A549 (cell line): ENCODE measurements around the gene C2orf66. TPM values are rescaled to one million over a fixed set of nuclear protein-coding genes. Genes with fewer than 3 reads are reported as not detected.

Experiments
- ATAC-seq, 2 experiments: fragments of 200-7000 bp in 1 of 2; fragments of >200 bp in 1 of 2; cut with Nextera tagmentation in 1 of 2; cut with Tn5 transposase in 1 of 2; 3 replicates each; pipeline versions ENCODE4 v1.8.0 to v1.9.1; 2018 to 2020; ENCODE audit warnings: mild to moderate bottlenecking in 1 of 2, moderate library complexity in 1 of 2
- CTCF ChIA-PET: fragments of 300-600 bp; sonication (Branson Sonifier 250); formaldehyde crosslinking; extraction: SDS; loops from one replicate; lab custom pipeline; 2021; ENCODE audit warnings: antibody characterized with exemption, inconsistent platforms; lab: Yijun Ruan, JAX
- POLR2A ChIA-PET: fragments of 350-600 bp; formaldehyde crosslinking; extraction: SDS; loops from one replicate; lab custom pipeline; 2021; ENCODE audit warnings: antibody characterized with exemption, inconsistent platforms; lab: Yijun Ruan, JAX
- DNase-seq, 2 experiments: peaks; one replicate each; pipeline versions ENCODE4 v3.0.0 to v3.0.0-alpha.2; 2011 to 2016; ENCODE audit warnings: low read depth in 1 of 2, low spot score in 1 of 2
- FAIRE-seq: peaks from 2 replicates; lab custom pipeline; 2011; peaks lifted over from hg19 to GRCh38; lab: Jason Lieb, UNC
- H3K27ac ChIP-seq, 2 experiments: fragments of >200 bp; sonication (Bioruptor Twin); formaldehyde crosslinking; 3 replicates each; pipeline ENCODE4 v1.5.1; 2016 to 2017
- H3K4me1 ChIP-seq: fragments of >200 bp; sonication (Bioruptor Twin); formaldehyde crosslinking; 3 replicates; pipeline ENCODE4 v1.6.1; 2016
- H3K4me2 ChIP-seq: fragments of >200 bp; sonication (Bioruptor Twin); formaldehyde crosslinking; 3 replicates; pipeline ENCODE4 v1.6.1; 2016
- H3K4me3 ChIP-seq: fragments of >200 bp; sonication (Bioruptor Twin); formaldehyde crosslinking; 3 replicates; pipeline ENCODE4 v1.5.1; 2016
- H3K9me3 ChIP-seq: fragments of >200 bp; sonication (Bioruptor Twin); formaldehyde crosslinking; 3 replicates; pipeline ENCODE4 v1.6.1; 2016
- BCL3 ChIP-seq: fragments of >200 bp; sonication (Bioruptor Twin); formaldehyde crosslinking; IDR thresholded peaks from 3 replicates; pipeline ENCODE4 v1.6.1; 2016
- CBX8 ChIP-seq: fragments of 200-600 bp; sonication (generic); IDR thresholded peaks from 2 replicates; pipeline ENCODE4 v1.6.1; 2016
- CEBPB ChIP-seq, 2 experiments: fragments of >200 bp in 1 of 2; sonication (Bioruptor Twin) in 1 of 2; formaldehyde crosslinking in 1 of 2; IDR thresholded peaks; 2 replicates each; pipeline ENCODE4 v1.6.1; 2012 to 2016
- CHD2 ChIP-seq: fragments of 150-350 bp; IDR thresholded peaks from 2 replicates; pipeline ENCODE4 v1.6.1; 2014; ENCODE audit warnings: low read length; ENCODE audit not compliant: partially characterized antibody
- CHD4 ChIP-seq: fragments of 200-600 bp; sonication (generic); IDR thresholded peaks from 2 replicates; pipeline ENCODE4 v1.6.1; 2016; ENCODE audit warnings: antibody characterized with exemption, mild to moderate bottlenecking, borderline replicate concordance
- CTCF ChIP-seq: fragments of >200 bp; sonication (Bioruptor Twin); formaldehyde crosslinking; IDR thresholded peaks from 3 replicates; pipeline ENCODE4 v1.5.1; 2016
- E2F6 ChIP-seq: IDR thresholded peaks from 2 replicates; pipeline ENCODE4 v1.6.1; 2012; ENCODE audit warnings: low read depth, borderline replicate concordance
- EP300 ChIP-seq, 2 experiments: fragments of >200 bp; sonication (Bioruptor Twin); formaldehyde crosslinking; IDR thresholded peaks; 2 replicates in 1 of 2; 3 replicates in 1 of 2; pipeline ENCODE4 v1.6.1; 2016 to 2017
- FOXS1 ChIP-seq: fragments of 250-450 bp; sonication (Bioruptor Pico); IDR thresholded peaks from 2 replicates; pipeline ENCODE4 v1.5.0; 2020; ENCODE audit warnings: mild to moderate bottlenecking, moderate library complexity
- HES2 ChIP-seq: fragments of >200 bp; sonication (Bioruptor Twin); formaldehyde crosslinking; IDR thresholded peaks from 2 replicates; pipeline ENCODE4 v1.6.1; 2016
- HMGXB4 ChIP-seq: fragments of 250-450 bp; sonication (Bioruptor Pico); IDR thresholded peaks from 2 replicates; pipeline ENCODE4 v1.5.0; 2021; ENCODE audit warnings: mild to moderate bottlenecking, moderate library complexity, borderline replicate concordance
- HOXB13 ChIP-seq: fragments of 250-450 bp; sonication (Bioruptor Pico); IDR thresholded peaks from 2 replicates; pipeline ENCODE4 v1.5.0; 2020; ENCODE audit warnings: low read depth, mild to moderate bottlenecking, moderate library complexity
- JUNB ChIP-seq: fragments of >200 bp; sonication (Bioruptor Twin); formaldehyde crosslinking; IDR thresholded peaks from 2 replicates; pipeline ENCODE4 v1.6.1; 2016
- MAZ ChIP-seq: fragments of 150-350 bp; IDR thresholded peaks from 2 replicates; pipeline ENCODE4 v1.6.1; 2014; ENCODE audit warnings: antibody characterized with exemption, low read depth, low read length, borderline replicate concordance
- NPAS2 ChIP-seq: fragments of 250-450 bp; sonication (Bioruptor Pico); IDR thresholded peaks from 2 replicates; pipeline ENCODE4 v1.8.0; 2022; ENCODE audit warnings: mild to moderate bottlenecking, moderate library complexity, borderline replicate concordance
- NR3C1 ChIP-seq: fragments of >200 bp; sonication (Bioruptor Twin); formaldehyde crosslinking; IDR thresholded peaks from 3 replicates; pipeline ENCODE4 v1.6.1; 2017
- PHF8 ChIP-seq: fragments of 200-600 bp; sonication (generic); IDR thresholded peaks from 2 replicates; pipeline ENCODE4 v1.6.1; 2016; ENCODE audit warnings: low read depth, mild to moderate bottlenecking, antibody characterized with exemption, moderate library complexity, borderline replicate concordance
- RAD21 ChIP-seq, 2 experiments: fragments of >200 bp in 1 of 2; sonication (Bioruptor Twin) in 1 of 2; formaldehyde crosslinking in 1 of 2; IDR thresholded peaks in 1 of 2; conservative IDR thresholded peaks in 1 of 2; 2 replicates in 1 of 2; 3 replicates in 1 of 2; pipeline ENCODE4 v1.6.1; 2012 to 2018; ENCODE audit warnings: inconsistent platforms in 1 of 2
- SREBF2 ChIP-seq: fragments of 450-650 bp; IDR thresholded peaks from 2 replicates; pipeline ENCODE4 v1.6.1; 2014; ENCODE audit warnings: mild to moderate bottlenecking, moderate library complexity
- USF2 ChIP-seq: fragments of 450-650 bp; IDR thresholded peaks from 2 replicates; pipeline ENCODE4 v1.6.1; 2014; ENCODE audit warnings: antibody characterized with exemption
- ZFP36 ChIP-seq: fragments of 450-650 bp; IDR thresholded peaks from 2 replicates; pipeline ENCODE4 v1.6.1; 2014; ENCODE audit warnings: borderline replicate concordance; ENCODE audit not compliant: partially characterized antibody
- WGBS: methylation state at CpG from one replicate; pipeline ENCODE4 v1.1.6; 2017; ENCODE audit errors: missing lambda C conversion rate; 5-methylcytosine and 5-hydroxymethylcytosine counted together
- polyA minus RNA-seq: library from RNA; depleted of rRNA, polyadenylated mRNA; stranded (reverse); fragments of >200 nt; gene quantifications from 2 replicates; pipeline ENCODE4 v1.2.3, GENCODE V29; 2011; rRNA and poly(A)+ RNA removed
- polyA plus RNA-seq, 4 experiments: library from polyadenylated mRNA; depleted of rRNA in 3 of 4; stranded (reverse); fragments of >200 nt; fragmentation: RNase III in 1 of 4; extraction: RNeasy Plus Mini Kit Qiagen cat#74134 plus additional on column Dnase treatment in 1 of 4; gene quantifications; 2 replicates in 3 of 4; 3 replicates in 1 of 4; pipeline ENCODE4 v1.2.3, GENCODE V29; 2011 to 2017

The C2orf66 gene
- polyA plus RNA-seq (2011; rRNA removed) (0.25 and 0.28 TPM in 2 replicates), polyA plus RNA-seq (2017; fragmentation: RNase III; extraction: RNeasy Plus Mini Kit Qiagen cat#74134 plus additional on column Dnase treatment) (0.05 to 0.08 TPM in 2 of 3 replicates, not detected in the other), polyA minus RNA-seq (not detected in 2 replicates)
- polyA plus RNA-seq (2012; cell fraction: cytosol; rRNA removed): 0.04 TPM in 1 of 2 replicates, not detected in the other
- polyA plus RNA-seq (2012; cell fraction: nucleus; rRNA removed): 0.25 and 0.33 TPM in 2 replicates

- FAIRE-seq: no peak
- CTCF ChIA-PET: interaction anchor here (1.1 kb wide), 1 partner anchor 9 kb away, joined by 3 read pairs; no protein-coding TSS in a partner anchor
- no peak within 1 kb of the TSS for H3K4me3 ChIP-seq
- POLR2A ChIA-PET: interaction anchor here (0.7 kb wide), 1 partner anchor 10 kb away, joined by 6 read pairs; the partner anchor contains the start of gene GTF3C3
- no peaks in the 10 kb centered on the region for H3K4me1 ChIP-seq
- H3K27ac ChIP-seq: no peak within 1 kb of the TSS
- no peaks in the 10 kb centered on the region for H3K9me3 ChIP-seq
- no peak for ATAC-seq
- no peak within 1 kb of the TSS for H3K4me2 ChIP-seq
- WGBS: 85% methylated on average over 1 of the region's 1 CpG
- TF ChIP-seq HOXB13 (CRISPR knock-in tag): no peak
- no peak for TF ChIP-seq EP300 (IDR thresholded peaks at IDR 0.05)
- no peak for TF ChIP-seq FOXS1 (CRISPR knock-in tag)
- TF ChIP-seq NR3C1: no peak
- no peak for TF ChIP-seq SREBF2
- TF ChIP-seq CTCF: no peak
- TF ChIP-seq JUNB: no peak
- TF ChIP-seq BCL3: no peak
- TF ChIP-seq USF2: no peak
- TF ChIP-seq PHF8: no peak
- TF ChIP-seq NPAS2 (CRISPR knock-in tag): no peak
- TF ChIP-seq MAZ: no peak
- no peak for TF ChIP-seq CHD4
- no peak for TF ChIP-seq ZFP36
- TF ChIP-seq CEBPB (IDR thresholded peaks at IDR 0.05): no peak
- no peak for TF ChIP-seq E2F6
- TF ChIP-seq HES2: no peak
- TF ChIP-seq CBX8: no peak
- TF ChIP-seq CHD2: no peak
- TF ChIP-seq, all 56 proteins: peak for 0
- no peak for DNase-seq
Observed at GRCh38 chr2:196809260-196809659, at the start of gene C2orf66. Gene C2orf66 (minus strand): TSS chr2:196809355. CDS start chr2:196809336, 19 bp downstream.

GRCh38 chr2:196854629-196855028 is 45.5 kb upstream of the C2orf66 start:
- TF ChIP-seq RAD21 (conservative IDR thresholded peaks at IDR 0.05 in 1 of 2, IDR thresholded peaks at IDR 0.05 in 1 of 2) (no peak), HMGXB4 (no peak)
- DNase-seq: no peak
- FAIRE-seq: no peak
- ATAC-seq: no peak
- CTCF ChIA-PET: no interaction called here
- H3K27ac ChIP-seq: no peak overlapping the region
- H3K4me1 ChIP-seq: no peaks in the 10 kb centered on the region
- 77% methylated on average over 1 of the region's 1 CpG for WGBS
- H3K4me3 ChIP-seq: no peak overlapping the region
- POLR2A ChIA-PET: no interaction called here
- peaks cover 5% of the 10 kb centered on the region; the same call in 2 of the 3 replicates for H3K9me3 ChIP-seq
- no peak overlapping the region for H3K4me2 ChIP-seq
